ENCODE data around the gene LACC1. TPM values are rescaled to one million over a fixed set of nuclear protein-coding genes. Genes with fewer than 3 reads are reported as not detected.
A peak's percentile ranks its signal among the peaks of the same experiment; 100 is the strongest.

The LACC1 gene
- 4.2 and 8.7 TPM in 2 replicates for polyA plus RNA-seq (2012; rRNA removed)
- 7.3 and 8.9 TPM in 2 replicates for polyA plus RNA-seq (2012; cell fraction: cytosol; rRNA removed)
- polyA plus RNA-seq (2012; cell fraction: nucleus; rRNA removed): 3.5 and 10.1 TPM in 2 replicates

GRCh38 chr13:43879755-43880181 is at the start of gene LACC1:
TSS of gene LACC1 (plus strand) at chr13:43879904. CDS start at chr13:43880986, 1,082 bp downstream.
- H3K27me3 ChIP-seq (ENCODE audit: insufficient read depth): no peaks in the 10 kb centered on the region
- no peaks in the 10 kb centered on the region for H4K20me1 ChIP-seq (ENCODE audit: insufficient read depth)
- peak within 1 kb of the TSS; percentile 80 for H2AFZ ChIP-seq (ENCODE audit: low read depth)
- H3K4me1 ChIP-seq (ENCODE audit: control insufficient read depth in 1 of 2, insufficient read depth in 2 of 2, low read depth in 1 of 2, low read length in 1 of 2): peaks cover 0 to 12% of the 10 kb centered on the region in 2 experiments; a peak in 3 of 4 replicates
- H3K79me2 ChIP-seq (ENCODE audit: insufficient read depth): peaks cover 20% of the 10 kb centered on the region
- no peak for DNase-seq
- H3K9me2 ChIP-seq: no peaks in the 10 kb centered on the region
- ChIA-PET POLR2A (interaction anchor here (1.7 kb wide), 1 partner anchor 19 kb away, joined by 3 read pairs; no protein-coding TSS in a partner anchor), CTCF (interaction anchor here (1.6 kb wide), 1 partner anchor 910 kb away, joined by 6 read pairs; no protein-coding TSS in a partner anchor)
- peaks cover 0 to 21% of the 10 kb centered on the region in 2 experiments for H3K36me3 ChIP-seq (replicated peaks in 1 of 2; ENCODE audit: control insufficient read depth in 1 of 2, insufficient read depth in 2 of 2, low read length in 1 of 2)
- H3K9me3 ChIP-seq: no peaks in the 10 kb centered on the region
- TF ChIP-seq SIN3A (IDR thresholded peaks at IDR 0.05; ENCODE audit: borderline replicate concordance, low read depth, low read length) (no peak), POLR2AphosphoS5 (IDR thresholded peaks at IDR 0.05; ENCODE audit: low read depth, low read length) (peak; percentile 4; the same call in 1 of the 2 replicates), YY1 (IDR thresholded peaks at IDR 0.05; ENCODE audit: low read depth) (no peak), GABPA (IDR thresholded peaks at IDR 0.05; ENCODE audit: low read depth) (no peak), FOXJ3 (CRISPR knock-in tag; IDR thresholded peaks at IDR 0.05) (no peak), JUND (IDR thresholded peaks at IDR 0.05) (no peak), MEF2A (IDR thresholded peaks at IDR 0.05; ENCODE audit: borderline replicate concordance, low read depth) (no peak), CHD2 (IDR thresholded peaks at IDR 0.05; ENCODE audit: low read length, partially characterized antibody) (no peak), TAF1 (IDR thresholded peaks at IDR 0.05; ENCODE audit: borderline replicate concordance, low read depth, low read length) (0 out of 2 replicates have a peak, but pooled peaks have one; percentile 37), CTCF (IDR thresholded peaks at IDR 0.05) (no peak), GATA2 (CRISPR knock-in tag; IDR thresholded peaks at IDR 0.05) (no peak), RCOR1 (IDR thresholded peaks at IDR 0.05; ENCODE audit: low read length) (no peak), RAD21 (IDR thresholded peaks at IDR 0.05; ENCODE audit: low read length) (no peak), USF1 (IDR thresholded peaks at IDR 0.05; ENCODE audit: borderline replicate concordance, low read depth) (no peak)
- peak within 1 kb of the TSS; percentile 80 to 86 for H3K27ac ChIP-seq (ENCODE audit: low read depth in 2 of 2, low read length in 1 of 2)
- 3% methylated on average over 28 of the region's 48 CpGs for WGBS (ENCODE audit: low lambda C conversion rate)
- H3K4me2 ChIP-seq: peak within 1 kb of the TSS; percentile 93
- peak within 1 kb of the TSS; percentile 71 to 86 for H3K4me3 ChIP-seq (ENCODE audit: low read depth in 2 of 2, low read length in 1 of 2)
- peaks cover 20% of the 10 kb centered on the region for H3F3A ChIP-seq (replicated peaks; ENCODE audit: insufficient read depth)
- peak within 1 kb of the TSS; percentile 89 for H3K9ac ChIP-seq

GRCh38 chr13:43830497-43830881 is 49.2 kb upstream of the LACC1 start:
- H3K4me3 ChIP-seq (ENCODE audit: low read depth in 2 of 2, low read length in 1 of 2): no peak overlapping the region
- no peaks in the 10 kb centered on the region for H3K9me3 ChIP-seq
- ChIA-PET CTCF (no interaction called here), POLR2A (no interaction called here)
- no peaks in the 10 kb centered on the region for H3K79me2 ChIP-seq (ENCODE audit: insufficient read depth)
- H3K36me3 ChIP-seq (replicated peaks in 1 of 2; ENCODE audit: control insufficient read depth in 1 of 2, insufficient read depth in 2 of 2, low read length in 1 of 2): no peaks in the 10 kb centered on the region
- no peak for DNase-seq
- no peak overlapping the region for H3K4me2 ChIP-seq
- no peaks in the 10 kb centered on the region for H4K20me1 ChIP-seq (ENCODE audit: insufficient read depth)
- H3K27me3 ChIP-seq (ENCODE audit: insufficient read depth): no peaks in the 10 kb centered on the region
- no peak overlapping the region for H2AFZ ChIP-seq (ENCODE audit: low read depth)
- H3K4me1 ChIP-seq (ENCODE audit: control insufficient read depth in 1 of 2, insufficient read depth in 2 of 2, low read depth in 1 of 2, low read length in 1 of 2): no peaks in the 10 kb centered on the region
- H3F3A ChIP-seq (replicated peaks; ENCODE audit: insufficient read depth): peaks cover 9% of the 10 kb centered on the region
- H3K27ac ChIP-seq (ENCODE audit: low read depth in 2 of 2, low read length in 1 of 2): no peak overlapping the region; a peak in 1 of 4 replicates
- 0 out of 2 replicates have a peak, but pooled peaks cover 3% of the 10 kb centered on the region for H3K9me2 ChIP-seq
- 65% methylated on average over 5 of the region's 5 CpGs for WGBS (ENCODE audit: low lambda C conversion rate)
- no peak for TF ChIP-seq IRF3 (IDR thresholded peaks at IDR 0.05; ENCODE audit: low read depth, low read length)
- TF ChIP-seq USF1 (IDR thresholded peaks at IDR 0.05; ENCODE audit: borderline replicate concordance, low read depth): no peak
- TF ChIP-seq RFX5 (IDR thresholded peaks at IDR 0.05; ENCODE audit: low read length): no peak
- no peak for TF ChIP-seq TCF12 (IDR thresholded peaks at IDR 0.05)
- TF ChIP-seq GABPA (IDR thresholded peaks at IDR 0.05; ENCODE audit: low read depth): no peak
- TF ChIP-seq POLR2AphosphoS5 (IDR thresholded peaks at IDR 0.05; ENCODE audit: low read depth, low read length): no peak
- H3K9ac ChIP-seq: no peak overlapping the region
